SK-N-SH (cell line): ENCODE data around the gene SLC12A6.

Experiments used
- JUND ChIP-seq: IDR thresholded peaks from 2 replicates; pipeline ENCODE4 v1.4.0; 2012
- POLR2AphosphoS5 ChIP-seq: IDR thresholded peaks from 2 replicates; pipeline ENCODE4 v1.6.1; 2012; ENCODE audit warnings: low read depth, low read length
- TAF1 ChIP-seq: IDR thresholded peaks from 2 replicates; pipeline ENCODE4 v1.6.1; 2012; ENCODE audit warnings: low read depth, mild to moderate bottlenecking, low read length, moderate library complexity, borderline replicate concordance
- TEAD4 ChIP-seq: IDR thresholded peaks from 2 replicates; pipeline ENCODE4 v1.4.0; 2012; ENCODE audit warnings: mild to moderate bottlenecking, borderline replicate concordance; ENCODE audit not compliant: insufficient read depth
- TF ChIP-seq, protein P1 (sequence below): fragments of 200-600 bp; sonication (generic); IDR thresholded peaks from 2 replicates; pipeline ENCODE4 v1.6.1; 2017; ENCODE audit warnings: antibody characterized with exemption, mild to moderate bottlenecking, moderate library complexity

GRCh38 chr15:34376856-34377255 is 39.3 kb upstream of the SLC12A6 start:
- TF ChIP-seq, protein P1, sequence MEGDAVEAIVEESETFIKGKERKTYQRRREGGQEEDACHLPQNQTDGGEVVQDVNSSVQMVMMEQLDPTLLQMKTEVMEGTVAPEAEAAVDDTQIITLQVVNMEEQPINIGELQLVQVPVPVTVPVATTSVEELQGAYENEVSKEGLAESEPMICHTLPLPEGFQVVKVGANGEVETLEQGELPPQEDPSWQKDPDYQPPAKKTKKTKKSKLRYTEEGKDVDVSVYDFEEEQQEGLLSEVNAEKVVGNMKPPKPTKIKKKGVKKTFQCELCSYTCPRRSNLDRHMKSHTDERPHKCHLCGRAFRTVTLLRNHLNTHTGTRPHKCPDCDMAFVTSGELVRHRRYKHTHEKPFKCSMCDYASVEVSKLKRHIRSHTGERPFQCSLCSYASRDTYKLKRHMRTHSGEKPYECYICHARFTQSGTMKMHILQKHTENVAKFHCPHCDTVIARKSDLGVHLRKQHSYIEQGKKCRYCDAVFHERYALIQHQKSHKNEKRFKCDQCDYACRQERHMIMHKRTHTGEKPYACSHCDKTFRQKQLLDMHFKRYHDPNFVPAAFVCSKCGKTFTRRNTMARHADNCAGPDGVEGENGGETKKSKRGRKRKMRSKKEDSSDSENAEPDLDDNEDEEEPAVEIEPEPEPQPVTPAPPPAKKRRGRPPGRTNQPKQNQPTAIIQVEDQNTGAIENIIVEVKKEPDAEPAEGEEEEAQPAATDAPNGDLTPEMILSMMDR: no peak
- TF ChIP-seq POLR2AphosphoS5 (no peak), TAF1 (no peak), JUND (no peak), TEAD4 (no peak)
